GM12873 (cell line): Measurements from ENCODE around the gene CCNL2.

Experiments
- CTCF ChIP-seq: IDR thresholded peaks from 2 replicates; pipeline ENCODE4 v1.5.1; 2012; ENCODE audit warnings: low read depth, mild to moderate bottlenecking, moderate library complexity, low read length, control low read depth; ENCODE audit not compliant: insufficient read depth; ENCODE audit errors: missing control alignments

CCNL2 gene

GRCh38 chr1:1437904-1438376, 38.8 kb upstream of the CCNL2 start:
- no peak for TF ChIP-seq CTCF

GRCh38 chr1:1437033-1437903, 38.1 kb upstream of the CCNL2 start:
- no peak for TF ChIP-seq CTCF

DNA sequence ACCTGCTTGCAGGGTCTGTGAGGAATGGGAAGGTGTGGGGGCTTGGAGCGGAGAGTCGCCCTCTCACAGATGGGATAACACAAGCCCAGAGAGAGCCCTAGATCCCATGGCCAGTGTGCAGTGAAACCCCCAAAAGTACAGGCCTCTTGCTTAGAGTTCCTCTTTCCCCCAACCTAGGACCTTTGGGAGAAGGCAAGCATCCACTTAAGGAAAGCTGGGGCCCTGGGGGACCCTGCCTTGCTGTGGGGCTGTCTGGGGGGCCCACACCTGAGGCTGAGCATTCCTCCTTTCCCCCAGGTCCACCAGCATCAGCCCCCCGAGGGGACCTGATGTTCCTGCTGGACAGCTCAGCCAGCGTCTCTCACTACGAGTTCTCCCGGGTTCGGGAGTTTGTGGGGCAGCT, 37.5 kb upstream of the CCNL2 start:
- no peak for TF ChIP-seq CTCF

GRCh38 chr1:1435911-1436629, 36.9 kb upstream of the CCNL2 start:
- no peak for TF ChIP-seq CTCF

- no peak for TF ChIP-seq CTCF
Observed at GRCh38 chr1:1435106-1435903, 36.2 kb upstream of the CCNL2 start, which contains the start of gene VWA1. Gene VWA1 (plus strand): TSS chr1:1435690. CDS start chr1:1435749, 59 bp downstream.

GRCh38 chr1:1434824-1435105, 35.6 kb upstream of the CCNL2 start:
- TF ChIP-seq CTCF = no peak
